ENCODE results near the gene PSRC1.

DNA sequence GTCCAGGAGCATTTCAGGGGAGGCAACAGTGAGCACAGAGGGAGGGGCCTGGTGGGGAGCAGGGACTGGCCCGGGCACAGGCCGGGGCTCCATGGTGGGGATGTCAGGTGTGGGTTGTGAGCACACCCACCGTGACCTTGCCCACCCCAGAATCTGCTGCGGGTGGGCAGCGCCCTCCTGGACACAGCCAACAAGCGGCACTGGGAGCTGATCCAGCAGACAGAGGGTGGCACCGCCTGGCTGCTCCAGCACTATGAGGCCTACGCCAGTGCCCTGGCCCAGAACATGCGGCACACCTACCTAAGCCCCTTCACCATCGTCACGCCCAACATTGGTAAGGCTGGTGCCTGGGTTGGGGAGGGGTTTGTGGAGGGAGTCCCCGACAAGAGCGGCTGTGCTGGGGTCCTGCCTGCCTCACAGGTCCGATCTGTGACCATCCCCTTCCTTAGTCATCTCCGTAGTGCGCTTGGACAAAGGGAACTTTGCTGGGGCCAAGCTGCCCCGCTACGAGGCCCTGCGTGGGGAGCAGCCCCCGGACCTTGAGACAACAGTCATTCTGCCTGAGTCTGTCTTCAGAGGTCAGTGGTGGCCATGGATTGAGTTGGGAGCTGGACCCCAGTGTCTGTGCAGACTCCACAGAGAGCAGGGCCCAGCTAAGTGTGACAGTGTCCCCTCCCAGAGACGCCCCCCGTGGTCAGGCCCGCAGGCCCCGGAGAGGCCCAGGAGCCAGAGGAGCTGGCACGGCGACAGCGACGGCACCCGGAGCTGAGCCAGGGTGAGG, 14.3 kb downstream of the PSRC1 start:
- TF ChIP-seq, protein P1, sequence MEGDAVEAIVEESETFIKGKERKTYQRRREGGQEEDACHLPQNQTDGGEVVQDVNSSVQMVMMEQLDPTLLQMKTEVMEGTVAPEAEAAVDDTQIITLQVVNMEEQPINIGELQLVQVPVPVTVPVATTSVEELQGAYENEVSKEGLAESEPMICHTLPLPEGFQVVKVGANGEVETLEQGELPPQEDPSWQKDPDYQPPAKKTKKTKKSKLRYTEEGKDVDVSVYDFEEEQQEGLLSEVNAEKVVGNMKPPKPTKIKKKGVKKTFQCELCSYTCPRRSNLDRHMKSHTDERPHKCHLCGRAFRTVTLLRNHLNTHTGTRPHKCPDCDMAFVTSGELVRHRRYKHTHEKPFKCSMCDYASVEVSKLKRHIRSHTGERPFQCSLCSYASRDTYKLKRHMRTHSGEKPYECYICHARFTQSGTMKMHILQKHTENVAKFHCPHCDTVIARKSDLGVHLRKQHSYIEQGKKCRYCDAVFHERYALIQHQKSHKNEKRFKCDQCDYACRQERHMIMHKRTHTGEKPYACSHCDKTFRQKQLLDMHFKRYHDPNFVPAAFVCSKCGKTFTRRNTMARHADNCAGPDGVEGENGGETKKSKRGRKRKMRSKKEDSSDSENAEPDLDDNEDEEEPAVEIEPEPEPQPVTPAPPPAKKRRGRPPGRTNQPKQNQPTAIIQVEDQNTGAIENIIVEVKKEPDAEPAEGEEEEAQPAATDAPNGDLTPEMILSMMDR (conservative IDR thresholded peaks at IDR 0.05; ENCODE audit: low read depth, low read length), result no peak
- TF ChIP-seq EZH2 (IDR thresholded peaks at IDR 0.05; ENCODE audit: borderline replicate concordance, low read depth, low read length, poor library complexity, severe bottlenecking), result no peak
